Right lung (tissue), 5 donors: Measurements from ENCODE around the gene CHST10. TPM values are rescaled to one million over a fixed set of nuclear protein-coding genes. Genes with fewer than 3 reads are reported as not detected.

Experiments
- polyA plus RNA-seq, 5 donors: library from polyadenylated mRNA; unstranded; fragments of 120-200 nt; gene quantifications; one replicate each; pipeline versions ENCODE4 v1.2.1 to v1.2.3, GENCODE V29; 2013; ENCODE audit warnings: inconsistent platforms in 1 of 5, low replicate concordance in 1 of 5; ENCODE audit not compliant: insufficient read length in 5 of 5, insufficient read depth in 1 of 5

Gene CHST10
- polyA plus RNA-seq, 5 donors = 26.6 to 30.7 (median 28.8) TPM

Other genes starting within 250 kb of the CHST10 start
- gene LONRF2, start 95.2 kb downstream of the CHST10 start, polyA plus RNA-seq = 1 to 10 TPM; 2.1 to 4.6 (median 3.4) TPM
- gene NMS, start 52.8 kb upstream of the CHST10 start, polyA plus RNA-seq = not detected
- 10 to 100 TPM; 27.8 to 31.8 (median 29.9) TPM for gene PDCL3, start 145.3 kb upstream of the CHST10 start, polyA plus RNA-seq